ENCODE results near the gene TTLL13.

DNA sequence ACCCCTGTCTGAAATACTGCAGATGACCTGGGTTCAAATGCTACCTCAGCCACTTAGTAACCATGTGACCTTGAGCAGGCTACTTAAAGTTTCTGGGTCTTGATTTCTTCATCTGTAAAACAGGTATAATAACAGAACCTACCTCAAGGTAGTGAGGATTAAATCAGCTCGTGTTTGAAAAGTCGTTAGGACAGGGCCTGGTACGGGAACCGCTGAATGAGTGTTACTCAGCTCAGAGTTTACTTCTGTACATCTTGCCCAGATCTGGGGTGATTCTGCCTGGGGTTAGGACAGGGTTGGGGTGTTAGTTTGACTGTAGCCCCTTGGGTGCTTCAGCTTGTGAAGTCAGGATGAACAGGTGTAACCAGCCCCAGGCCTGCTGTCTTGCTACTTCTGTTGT is 46.4 kb upstream of the TTLL13 start:
- TF ChIP-seq EZH2 (optimal IDR thresholded peaks at IDR 0.05; ENCODE audit: low read depth, low read length): no peak
- TF ChIP-seq, protein P1, sequence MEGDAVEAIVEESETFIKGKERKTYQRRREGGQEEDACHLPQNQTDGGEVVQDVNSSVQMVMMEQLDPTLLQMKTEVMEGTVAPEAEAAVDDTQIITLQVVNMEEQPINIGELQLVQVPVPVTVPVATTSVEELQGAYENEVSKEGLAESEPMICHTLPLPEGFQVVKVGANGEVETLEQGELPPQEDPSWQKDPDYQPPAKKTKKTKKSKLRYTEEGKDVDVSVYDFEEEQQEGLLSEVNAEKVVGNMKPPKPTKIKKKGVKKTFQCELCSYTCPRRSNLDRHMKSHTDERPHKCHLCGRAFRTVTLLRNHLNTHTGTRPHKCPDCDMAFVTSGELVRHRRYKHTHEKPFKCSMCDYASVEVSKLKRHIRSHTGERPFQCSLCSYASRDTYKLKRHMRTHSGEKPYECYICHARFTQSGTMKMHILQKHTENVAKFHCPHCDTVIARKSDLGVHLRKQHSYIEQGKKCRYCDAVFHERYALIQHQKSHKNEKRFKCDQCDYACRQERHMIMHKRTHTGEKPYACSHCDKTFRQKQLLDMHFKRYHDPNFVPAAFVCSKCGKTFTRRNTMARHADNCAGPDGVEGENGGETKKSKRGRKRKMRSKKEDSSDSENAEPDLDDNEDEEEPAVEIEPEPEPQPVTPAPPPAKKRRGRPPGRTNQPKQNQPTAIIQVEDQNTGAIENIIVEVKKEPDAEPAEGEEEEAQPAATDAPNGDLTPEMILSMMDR (IDR thresholded peaks at IDR 0.05; ENCODE audit: low read length): no peak
- TF ChIP-seq EZH2phosphoT487 (IDR thresholded peaks at IDR 0.05; ENCODE audit: low read length): no peak
